ENCODE results near the gene BMF.

DNA sequence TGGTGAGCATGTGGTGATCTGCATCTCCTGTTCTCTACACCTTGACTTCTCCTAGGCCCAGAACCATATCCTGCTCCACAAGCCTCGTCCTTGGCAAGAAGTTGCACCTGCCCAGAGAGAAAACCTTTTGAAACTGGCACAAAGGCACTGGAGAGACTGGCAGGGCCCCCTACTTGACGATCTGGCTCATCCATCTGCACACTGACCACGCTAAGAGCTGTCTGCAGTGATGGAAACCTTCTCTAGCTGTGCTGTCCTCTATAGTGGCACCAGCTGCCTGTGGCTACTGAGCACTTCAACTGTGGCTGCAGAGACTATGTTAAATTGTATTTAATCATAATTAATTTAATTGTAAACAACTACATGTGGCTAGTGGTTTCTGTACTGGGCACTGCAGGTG is 43.5 kb downstream of the BMF start:
- TF ChIP-seq POLR2A (IDR thresholded peaks at IDR 0.05), result no peak
- TF ChIP-seq, protein P1, sequence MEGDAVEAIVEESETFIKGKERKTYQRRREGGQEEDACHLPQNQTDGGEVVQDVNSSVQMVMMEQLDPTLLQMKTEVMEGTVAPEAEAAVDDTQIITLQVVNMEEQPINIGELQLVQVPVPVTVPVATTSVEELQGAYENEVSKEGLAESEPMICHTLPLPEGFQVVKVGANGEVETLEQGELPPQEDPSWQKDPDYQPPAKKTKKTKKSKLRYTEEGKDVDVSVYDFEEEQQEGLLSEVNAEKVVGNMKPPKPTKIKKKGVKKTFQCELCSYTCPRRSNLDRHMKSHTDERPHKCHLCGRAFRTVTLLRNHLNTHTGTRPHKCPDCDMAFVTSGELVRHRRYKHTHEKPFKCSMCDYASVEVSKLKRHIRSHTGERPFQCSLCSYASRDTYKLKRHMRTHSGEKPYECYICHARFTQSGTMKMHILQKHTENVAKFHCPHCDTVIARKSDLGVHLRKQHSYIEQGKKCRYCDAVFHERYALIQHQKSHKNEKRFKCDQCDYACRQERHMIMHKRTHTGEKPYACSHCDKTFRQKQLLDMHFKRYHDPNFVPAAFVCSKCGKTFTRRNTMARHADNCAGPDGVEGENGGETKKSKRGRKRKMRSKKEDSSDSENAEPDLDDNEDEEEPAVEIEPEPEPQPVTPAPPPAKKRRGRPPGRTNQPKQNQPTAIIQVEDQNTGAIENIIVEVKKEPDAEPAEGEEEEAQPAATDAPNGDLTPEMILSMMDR (IDR thresholded peaks at IDR 0.05), result no peak
